Immature natural killer cell (primary cell): ENCODE results near the gene ZNF761. TPM values are rescaled to one million over a fixed set of nuclear protein-coding genes. Genes with fewer than 3 reads are reported as not detected.
"Not testable (repeated sequence)": the region's sequence is repeated elsewhere in the genome, so short reads cannot be mapped to it uniquely, and the experiment has no call there.

Source experiments
- DNase-seq, 3 donors: peaks; one replicate each; pipeline ENCODE4 v3.0.0; 2022; ENCODE audit warnings: mixed read lengths in 1 of 3
- H3K27ac Mint-ChIP-seq, 6 donors: one replicate each; pipeline ENCODE4 v1.8.0; 2020; ENCODE audit warnings: mixed read lengths in 6 of 6, mild to moderate bottlenecking in 5 of 6, inconsistent platforms in 4 of 6, moderate library complexity in 3 of 6
- H3K27me3 Mint-ChIP-seq, 3 donors: one replicate each; pipeline ENCODE4 v1.8.0; 2020 to 2021; ENCODE audit warnings: low read depth in 3 of 3, mild to moderate bottlenecking in 3 of 3, mixed read lengths in 3 of 3, moderate library complexity in 3 of 3, inconsistent platforms in 1 of 3
- H3K36me3 Mint-ChIP-seq, 3 donors: one replicate each; pipeline ENCODE4 v1.8.0; 2020; ENCODE audit warnings: mixed read lengths in 3 of 3, inconsistent platforms in 2 of 3, mild to moderate bottlenecking in 2 of 3
- H3K4me1 Mint-ChIP-seq, 2 donors: one replicate each; pipeline ENCODE4 v1.8.0; 2020; ENCODE audit warnings: inconsistent platforms in 2 of 2, mild to moderate bottlenecking in 2 of 2, mixed read lengths in 2 of 2, moderate library complexity in 1 of 2
- H3K4me3 Mint-ChIP-seq, 5 donors: one replicate each; pipeline ENCODE4 v1.8.0; 2020; ENCODE audit warnings: mild to moderate bottlenecking in 5 of 5, mixed read lengths in 5 of 5, inconsistent platforms in 3 of 5, moderate library complexity in 3 of 5
- H3K9me3 Mint-ChIP-seq, 6 donors: one replicate each; pipeline ENCODE4 v1.8.0; 2020; ENCODE audit warnings: mild to moderate bottlenecking in 6 of 6, mixed read lengths in 6 of 6, inconsistent platforms in 4 of 6, moderate library complexity in 3 of 6
- polyA plus RNA-seq, 3 donors: library from polyadenylated mRNA; unstranded; fragments of 300-500 nt; fragmentation: Illumina TruSeq; gene quantifications; one replicate each; pipeline ENCODE4 v1.2.3, GENCODE V29; 2021

Gene ZNF761
- polyA plus RNA-seq, 3 donors from 2014 or later, result 4.4 to 8.9 (median 6.9) TPM

GRCh38 chr19:53504365-53504703 is 72.5 kb downstream of the ZNF761 start:
- H3K36me3 Mint-ChIP-seq, DNase-seq, H3K27ac Mint-ChIP-seq, H3K4me3 Mint-ChIP-seq, H3K4me1 Mint-ChIP-seq, H3K27me3 Mint-ChIP-seq: not testable (repeated sequence)
- H3K9me3 Mint-ChIP-seq, result peaks cover 0 to 21% (median 11%) of the 10 kb centered on the region in 6 donors

GRCh38 chr19:53504885-53505284 is 73.1 kb downstream of the ZNF761 start:
- no peak for DNase-seq
- no peak overlapping the region for H3K27ac Mint-ChIP-seq
- H3K9me3 Mint-ChIP-seq, result peaks cover 0 to 19% (median 10%) of the 10 kb centered on the region in 6 donors
- no peaks in the 10 kb centered on the region for H3K4me1 Mint-ChIP-seq
- H3K27me3 Mint-ChIP-seq, result peaks cover 0 to 6% (median 1%) of the 10 kb centered on the region in 3 donors
- no peak overlapping the region for H3K4me3 Mint-ChIP-seq
- H3K36me3 Mint-ChIP-seq, result peaks cover 0 to 3% (median 0%) of the 10 kb centered on the region in 3 donors

- DNase-seq, result no peak
- H3K9me3 Mint-ChIP-seq, result peaks cover 0 to 11% (median 5%) of the 10 kb centered on the region in 6 donors
- no peaks in the 10 kb centered on the region for H3K4me1 Mint-ChIP-seq
- peaks cover 0 to 3% (median 0%) of the 10 kb centered on the region in 3 donors for H3K36me3 Mint-ChIP-seq
- H3K4me3 Mint-ChIP-seq, result no peak overlapping the region
- H3K27ac Mint-ChIP-seq, result no peak overlapping the region
- H3K27me3 Mint-ChIP-seq, result peaks cover 0 to 6% (median under 1%) of the 10 kb centered on the region in 3 donors
These were observed 74.9 kb downstream of the ZNF761 start for GRCh38 chr19:53506728-53507127.

Other genes starting within 250 kb of the ZNF761 start
- 10 to 100 TPM in 2 of 3 donors, 1 to 10 TPM in 1; 7.6 to 12.8 (median 11.2) TPM for gene ZNF665, start 238.6 kb upstream of the ZNF761 start, polyA plus RNA-seq
- 10 to 100 TPM; 16.6 to 36.1 (median 30.6) TPM for gene ZNF677, start 177.1 kb upstream of the ZNF761 start, polyA plus RNA-seq
- not detected for gene VN1R2, start 173.7 kb upstream of the ZNF761 start, polyA plus RNA-seq
- not detected for gene VN1R4, start 164.3 kb upstream of the ZNF761 start, polyA plus RNA-seq
- gene ZNF845, start 98.2 kb upstream of the ZNF761 start, polyA plus RNA-seq, result 1 to 10 TPM; 3.1 to 8.8 (median 6.4) TPM
- gene ZNF525, start 66.3 kb upstream of the ZNF761 start, polyA plus RNA-seq, result 10 to 100 TPM in 1 of 3 donors, 1 to 10 TPM in 1, not detected in 1; 4.8 to 10.9 TPM
- gene ZNF765, start 36.8 kb upstream of the ZNF761 start, polyA plus RNA-seq, result 10 to 100 TPM in 1 of 3 donors, 1 to 10 TPM in 2; 5.2 to 13.0 (median 8.7) TPM
- gene ZNF813, start 35.7 kb downstream of the ZNF761 start, polyA plus RNA-seq, result 1 to 10 TPM; 1.6 to 6.1 (median 2.7) TPM
- 10 to 100 TPM; 11.8 to 35.8 (median 21.8) TPM for gene ZNF331, start 106.2 kb downstream of the ZNF761 start, polyA plus RNA-seq
- not detected for gene DPRX, start 200.0 kb downstream of the ZNF761 start, polyA plus RNA-seq